GM18868 (cell line): ENCODE results near the gene RRAS2.
A peak's percentile ranks its signal among the peaks of the same experiment; 100 is the strongest.
"Not testable (repeated sequence)": the region's sequence is repeated elsewhere in the genome, so short reads cannot be mapped to it uniquely, and the experiment has no call there.

Experiments used
- ATAC-seq: cut with Tn5 transposase; IDR thresholded peaks from one replicate; pipeline ENCODE4 v1.9.1; 2021; ENCODE audit warnings: mild to moderate bottlenecking, moderate library complexity; ENCODE audit not compliant: unreplicated experiment

Gene RRAS2

DNA sequence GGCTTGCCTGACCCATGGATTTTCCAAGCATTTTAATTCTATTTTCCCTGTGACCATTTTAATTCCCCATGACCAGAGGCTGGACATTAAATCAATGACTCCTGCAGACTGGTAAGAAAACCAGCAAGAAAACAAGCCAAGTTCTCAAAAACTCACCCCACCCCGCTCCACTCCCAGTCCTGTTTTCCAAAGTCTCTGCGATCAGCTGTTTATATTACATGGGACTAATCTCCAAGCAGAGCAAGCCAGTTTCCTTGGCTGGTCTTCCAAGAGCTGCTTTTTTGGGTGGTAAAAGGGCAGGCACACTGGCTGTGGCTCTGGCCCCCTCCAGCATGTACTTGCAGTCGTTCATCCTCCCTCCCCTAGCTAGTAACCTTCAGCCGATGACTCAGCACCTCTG lies 97.9 kb downstream of the RRAS2 start:
- no peak for ATAC-seq

DNA sequence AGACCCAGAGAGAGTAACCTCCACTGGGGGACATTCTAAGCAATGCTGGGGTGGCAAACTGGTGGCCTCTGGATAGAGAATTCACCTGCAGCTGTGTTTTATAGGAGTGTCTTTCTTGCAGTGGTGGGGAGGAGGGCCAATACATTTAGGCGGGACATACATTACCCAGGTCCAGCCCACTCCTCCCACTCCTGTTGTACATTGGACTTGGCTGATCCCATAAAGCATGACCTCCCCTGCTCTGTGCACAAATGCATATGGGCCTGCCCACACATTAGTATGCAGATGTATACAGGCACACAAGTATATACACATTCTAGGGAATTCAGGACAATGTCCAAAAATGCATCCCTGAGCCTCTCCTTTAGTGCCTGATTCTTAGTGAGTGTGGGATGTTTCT lies 99.1 kb downstream of the RRAS2 start:
- no peak for ATAC-seq

DNA sequence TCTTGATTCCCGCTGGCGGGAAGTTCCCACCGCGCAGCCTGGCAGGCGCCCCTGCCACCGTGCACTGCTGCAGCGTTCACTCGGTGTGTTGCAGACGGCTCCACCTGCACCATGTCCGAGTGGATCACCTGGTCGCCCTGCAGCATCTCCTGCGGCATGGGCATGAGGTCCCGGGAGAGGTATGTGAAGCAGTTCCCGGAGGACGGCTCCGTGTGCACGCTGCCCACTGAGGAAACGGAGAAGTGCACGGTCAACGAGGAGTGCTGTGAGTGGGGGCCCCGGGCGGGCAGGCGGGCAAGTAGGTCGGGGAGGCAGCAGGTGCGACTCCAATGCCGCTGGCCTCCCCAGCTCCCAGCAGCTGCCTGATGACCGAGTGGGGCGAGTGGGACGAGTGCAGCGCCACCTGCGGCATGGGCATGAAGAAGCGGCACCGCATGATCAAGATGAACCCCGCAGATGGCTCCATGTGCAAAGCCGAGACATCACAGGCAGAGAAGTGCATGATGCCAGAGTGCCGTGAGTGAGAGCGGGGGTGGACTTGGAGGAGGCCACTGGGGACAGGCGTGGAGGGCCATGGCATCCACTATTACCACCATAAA lies 99.7 kb downstream of the RRAS2 start:
- ATAC-seq: no peak

DNA sequence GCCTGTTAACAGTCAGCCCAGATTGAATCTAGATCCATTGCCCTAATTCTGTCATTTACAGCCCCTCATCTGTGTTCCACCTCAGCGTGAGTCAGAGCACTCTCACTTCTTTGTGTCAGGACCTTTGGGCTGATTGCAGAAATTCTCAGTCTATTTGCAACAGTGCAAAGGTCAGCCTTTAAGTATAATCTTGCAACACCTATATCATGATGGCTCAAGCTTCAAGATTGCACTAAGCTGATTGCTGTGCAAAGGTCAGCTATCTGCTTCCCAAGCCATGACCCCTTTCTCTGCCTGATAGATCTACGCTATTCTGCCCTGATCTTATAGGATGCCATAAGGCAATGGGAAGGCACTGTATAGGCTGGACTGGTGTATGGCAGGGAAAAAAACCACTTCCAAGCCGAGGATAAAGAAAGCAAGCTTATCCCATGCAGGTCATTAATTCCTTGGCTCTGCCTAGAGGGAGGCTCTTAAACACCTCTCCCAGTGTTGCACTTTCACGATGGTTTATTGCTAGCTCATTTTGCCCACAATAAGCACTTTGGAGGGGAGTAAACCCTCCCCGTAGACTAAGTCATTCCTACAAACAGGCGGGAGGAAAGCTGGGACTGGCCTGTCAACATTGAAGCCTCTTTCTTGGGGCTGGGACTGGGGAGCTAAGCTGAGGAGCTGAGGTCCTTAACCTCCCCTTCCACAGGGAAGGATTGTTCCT lies 100.6 kb downstream of the RRAS2 start:
- no peak for ATAC-seq

DNA sequence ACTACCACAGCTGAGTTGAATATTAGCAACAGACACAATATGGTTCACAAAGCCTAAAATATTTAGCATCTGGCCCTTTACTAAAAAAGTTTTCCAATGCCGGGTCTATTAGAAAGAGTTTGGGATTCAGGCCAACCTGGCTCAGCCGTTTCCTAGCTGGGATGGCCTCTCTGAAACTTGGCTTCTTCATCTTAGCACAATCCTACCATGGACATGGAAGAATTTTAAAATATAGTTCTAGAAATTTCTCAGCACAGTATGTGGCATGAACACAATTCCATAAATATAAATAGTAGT lies 103.8 kb downstream of the RRAS2 start:
- ATAC-seq: no peak

DNA sequence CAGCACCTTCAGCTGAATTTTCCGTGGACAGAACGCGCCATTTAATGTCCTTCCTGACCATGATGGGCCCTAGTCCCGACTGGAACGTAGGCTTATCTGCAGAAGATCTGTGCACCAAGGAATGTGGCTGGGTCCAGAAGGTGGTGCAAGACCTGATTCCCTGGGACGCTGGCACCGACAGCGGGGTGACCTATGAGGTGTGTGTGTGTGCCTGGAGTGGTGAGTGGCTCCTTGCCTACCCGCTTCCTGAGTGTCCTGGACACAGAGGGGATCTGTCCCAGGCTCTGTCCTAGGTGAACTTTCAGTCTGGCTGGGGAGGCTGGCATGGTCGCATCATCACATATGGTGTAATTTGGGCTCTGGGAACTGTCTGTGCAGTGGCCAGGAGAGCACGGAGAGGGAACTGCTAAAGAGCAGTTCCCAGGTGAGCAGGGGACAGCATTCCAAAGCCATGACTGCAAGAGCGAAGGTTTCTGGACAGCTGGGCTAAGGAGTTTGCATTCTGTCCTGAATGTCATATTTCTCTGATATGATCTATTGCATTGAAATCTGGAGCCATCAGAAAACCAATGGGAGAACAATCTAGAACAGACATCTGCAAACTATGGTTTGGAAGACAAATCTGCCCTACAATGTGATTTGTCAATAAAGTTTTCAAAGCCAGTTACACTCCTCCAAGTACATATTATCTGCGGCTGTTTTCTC lies 104.3 kb downstream of the RRAS2 start:
- ATAC-seq: no peak

DNA sequence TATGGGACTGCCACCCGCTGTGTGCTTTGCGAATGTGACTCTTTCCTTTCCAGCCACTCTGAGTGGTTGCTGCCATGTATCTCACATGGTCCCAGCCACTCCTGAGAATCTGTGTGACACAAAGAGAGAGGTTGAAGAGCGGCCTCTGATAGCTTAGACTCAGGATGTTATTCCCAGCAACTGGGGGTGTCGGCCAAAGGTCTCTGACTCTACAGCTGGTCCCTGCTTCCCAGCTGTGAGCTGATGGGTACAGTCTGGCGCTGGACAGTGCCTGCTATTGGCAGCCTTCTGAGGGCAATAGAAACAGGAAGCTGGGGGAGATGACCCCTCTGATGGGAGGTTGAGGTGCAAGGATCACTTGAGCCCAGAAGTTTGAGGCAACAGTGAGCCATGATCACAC lies 105.1 kb downstream of the RRAS2 start:
- no peak for ATAC-seq

DNA sequence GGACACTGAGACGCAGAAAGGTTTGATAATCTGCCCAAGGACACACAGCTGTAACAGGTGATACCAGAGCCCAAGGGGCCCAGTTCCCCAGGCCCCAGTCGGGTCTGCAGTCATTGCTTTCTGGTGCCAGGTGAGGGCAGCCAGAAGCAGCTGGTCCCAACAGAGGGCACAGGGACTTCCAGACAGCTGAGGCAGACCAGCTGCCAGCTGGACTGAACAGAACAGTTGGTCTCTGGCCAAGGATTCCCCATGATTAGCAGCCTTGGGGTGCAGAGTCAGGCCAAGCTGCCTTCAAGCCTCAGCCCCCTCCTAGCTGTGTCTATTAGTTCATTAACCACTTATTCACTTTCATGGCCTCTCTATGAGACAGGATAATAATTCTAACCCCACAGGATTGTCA lies 105.6 kb downstream of the RRAS2 start:
- ATAC-seq: no peak

DNA sequence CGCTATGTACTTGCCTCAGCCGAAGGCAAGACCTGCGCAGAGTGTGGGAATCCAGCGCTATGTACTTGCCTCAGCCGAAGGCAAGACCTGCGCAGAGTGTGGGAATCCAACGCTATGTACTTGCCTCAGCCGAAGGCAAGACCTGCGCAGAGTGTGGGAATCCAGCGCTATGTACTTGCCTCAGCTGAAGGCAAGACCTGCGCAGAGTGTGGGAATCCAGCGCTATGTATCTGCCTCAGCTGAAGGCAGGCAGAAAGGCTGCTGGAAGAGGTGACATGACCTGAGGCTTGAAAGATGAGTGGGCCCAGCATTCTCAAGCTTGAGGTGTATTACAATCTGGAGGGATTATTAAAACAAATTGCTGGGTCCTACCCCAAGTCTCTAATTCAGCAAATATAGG lies 106.5 kb downstream of the RRAS2 start:
- ATAC-seq: not testable (repeated sequence)

DNA sequence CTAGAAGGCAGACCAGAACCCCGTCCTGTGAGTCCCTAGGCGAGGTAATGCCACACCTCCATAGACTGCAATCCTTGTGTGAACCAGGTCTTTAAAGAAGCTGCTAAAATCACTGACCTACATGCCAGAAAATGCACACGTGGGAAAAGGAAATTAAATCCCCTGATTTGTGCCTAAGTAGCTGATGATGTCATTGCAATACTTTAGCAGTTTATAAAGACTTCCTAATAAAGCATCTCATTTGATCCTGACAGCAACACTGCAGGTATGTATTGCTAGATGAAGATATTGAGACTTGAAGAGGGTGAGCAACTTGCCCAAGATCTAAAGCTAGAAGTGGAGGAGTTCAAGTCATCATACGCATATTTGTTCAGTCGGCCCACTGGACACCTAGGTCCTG lies 107.2 kb downstream of the RRAS2 start:
- ATAC-seq: no peak

DNA sequence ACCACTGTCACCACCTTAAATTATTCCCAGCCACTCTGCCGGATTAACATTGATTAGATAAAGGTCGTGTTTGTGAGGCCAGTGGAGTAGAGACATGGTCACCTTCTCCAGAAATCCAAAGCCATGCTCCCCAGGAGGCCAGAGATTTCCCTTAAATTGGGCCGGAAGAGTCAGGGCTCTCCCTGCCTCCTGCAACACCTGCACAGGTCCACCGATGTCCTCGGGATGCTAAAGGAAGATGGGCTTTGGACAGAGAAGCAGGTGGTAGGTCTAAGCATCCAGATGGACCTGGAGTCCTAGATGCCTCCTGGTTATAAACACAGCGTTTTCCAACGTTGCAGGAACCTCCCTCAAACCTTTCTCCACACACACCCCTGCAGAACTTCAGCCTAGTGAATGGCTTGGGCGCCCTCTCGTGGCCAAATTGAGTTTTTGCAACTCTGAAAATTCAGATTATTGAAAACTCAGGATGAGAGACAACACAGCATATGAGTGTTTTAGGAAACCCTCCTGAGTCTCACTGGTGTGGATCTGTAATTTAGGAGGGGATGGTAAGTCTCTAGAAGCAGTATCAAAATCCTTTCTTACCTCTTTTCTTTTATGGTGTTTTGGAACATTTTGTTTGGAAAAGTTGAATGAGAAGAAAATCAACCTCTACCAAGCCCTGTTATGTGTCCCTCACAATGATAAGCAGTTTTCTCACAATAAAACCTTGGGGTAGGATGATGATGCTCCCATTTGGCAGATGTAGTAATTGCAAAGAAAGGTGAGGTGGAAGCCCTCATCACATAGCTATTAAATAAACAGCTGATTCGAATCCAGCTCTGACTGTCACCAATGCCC lies 109.6 kb downstream of the RRAS2 start:
- ATAC-seq: no peak

DNA sequence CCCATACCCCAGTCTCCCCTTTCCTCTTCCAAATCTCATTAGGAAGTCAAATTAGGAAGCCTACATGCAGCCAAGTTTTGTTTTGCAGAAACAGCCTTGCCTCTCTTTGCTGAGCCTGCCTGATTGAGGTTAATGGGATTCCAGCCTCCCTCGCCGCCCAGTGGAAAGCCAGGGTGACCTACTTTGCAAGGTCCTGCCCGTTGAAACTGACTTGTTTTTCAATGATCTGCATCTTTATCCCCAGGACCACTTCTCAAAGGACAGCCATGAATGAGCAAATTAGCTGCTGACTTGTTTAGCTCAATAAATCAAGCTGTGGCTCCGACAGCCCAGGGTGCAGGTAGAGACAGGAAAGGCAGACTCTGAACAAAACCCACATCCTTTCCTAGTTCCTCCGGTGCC lies 110.4 kb downstream of the RRAS2 start:
- no peak for ATAC-seq

DNA sequence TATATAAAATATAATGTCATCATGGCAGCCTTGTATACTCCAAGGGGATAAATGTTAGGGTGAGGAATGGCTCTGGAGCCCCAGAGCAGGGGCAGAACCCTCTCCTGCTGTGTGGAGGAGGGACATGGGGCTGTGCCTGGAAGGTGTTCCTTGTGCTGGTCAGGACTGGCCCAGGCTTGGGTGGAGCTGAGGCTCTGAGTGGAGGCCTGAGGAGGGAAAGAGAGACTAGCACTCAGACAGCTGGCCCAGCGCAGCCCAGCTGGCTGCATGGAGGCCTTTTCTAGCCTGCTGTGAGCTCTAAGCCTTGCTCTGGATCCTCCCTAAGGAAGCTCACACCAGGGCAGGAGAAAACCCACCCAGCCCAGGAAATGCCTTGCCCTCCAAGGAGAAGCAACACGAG lies 113.5 kb downstream of the RRAS2 start:
- ATAC-seq: no peak

DNA sequence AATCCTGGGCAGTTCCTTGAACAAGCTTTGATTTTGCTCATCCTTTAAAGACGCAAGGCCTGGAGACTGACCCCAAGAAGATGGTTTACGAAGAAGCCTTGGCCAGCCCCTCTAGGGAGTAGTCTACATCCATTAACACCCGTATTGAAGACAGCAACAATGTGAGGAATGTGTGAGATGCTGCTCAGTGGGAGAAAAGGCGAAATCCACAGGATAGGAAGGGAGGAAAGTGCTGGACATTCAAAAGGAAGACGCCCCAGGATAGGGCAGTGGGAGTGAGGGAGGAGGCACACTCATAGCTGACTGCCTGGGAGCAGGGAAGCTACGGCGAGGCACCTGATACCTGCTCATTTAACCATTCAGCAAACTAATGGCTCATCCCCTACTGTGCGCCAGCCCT lies 114.1 kb downstream of the RRAS2 start:
- no peak for ATAC-seq

DNA sequence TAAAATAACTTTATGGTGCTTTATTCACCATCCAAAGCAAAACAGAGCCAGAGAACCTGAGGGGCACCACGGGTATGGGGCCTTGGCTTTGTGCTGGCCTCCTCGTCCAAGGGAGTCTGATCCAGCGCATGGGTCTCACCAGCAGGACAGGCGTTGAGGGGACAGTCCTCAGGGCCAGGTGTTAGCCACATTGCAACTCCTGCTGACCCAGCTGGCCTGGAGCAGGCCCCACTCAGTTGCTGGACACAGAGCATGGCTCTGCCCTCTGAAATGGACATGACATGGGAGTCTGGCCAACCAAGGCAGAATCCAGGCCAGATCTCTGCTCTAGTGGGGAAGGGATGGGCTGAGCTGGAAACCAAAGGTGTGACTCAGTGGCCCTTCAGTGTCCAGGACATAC lies 116.2 kb downstream of the RRAS2 start:
- no peak for ATAC-seq

DNA sequence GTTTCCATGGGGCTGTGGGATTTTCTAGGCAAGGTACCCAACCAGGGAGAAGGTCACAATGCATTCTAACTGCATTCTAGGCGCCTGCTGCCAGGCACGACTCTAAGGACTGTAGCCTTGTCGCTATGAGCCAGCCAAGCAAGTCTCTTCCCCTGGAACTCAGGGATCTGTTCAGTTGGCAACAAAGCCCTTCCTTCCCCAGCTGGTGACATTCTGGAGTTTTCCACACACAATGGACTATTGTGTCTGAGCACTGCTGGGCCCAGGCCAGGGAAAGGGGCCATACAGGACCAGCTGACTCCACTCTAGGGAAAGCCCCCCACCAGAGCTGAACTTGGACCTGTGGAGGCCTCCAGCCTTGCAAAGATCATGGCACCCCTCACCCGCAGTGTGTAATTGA lies 116.8 kb downstream of the RRAS2 start:
- ATAC-seq: no peak

DNA sequence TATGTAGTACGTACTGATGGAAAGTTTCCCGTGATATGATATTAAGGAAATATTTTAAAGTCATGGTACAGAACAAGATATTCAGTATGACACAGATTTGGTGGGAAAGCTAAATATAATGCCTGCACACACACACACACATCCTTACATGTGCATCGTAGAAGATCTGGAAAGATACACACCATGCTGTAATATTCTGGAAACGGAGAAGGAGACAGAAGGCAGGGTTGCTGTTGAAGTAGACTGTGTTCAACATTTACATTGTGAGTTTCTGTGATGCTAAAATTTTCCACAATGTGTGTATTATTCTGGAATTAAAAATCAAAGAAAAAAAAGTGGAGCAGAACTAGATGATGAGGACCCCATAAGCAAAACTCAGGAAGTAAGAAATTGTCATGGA lies 118.0 kb downstream of the RRAS2 start:
- no peak for ATAC-seq

DNA sequence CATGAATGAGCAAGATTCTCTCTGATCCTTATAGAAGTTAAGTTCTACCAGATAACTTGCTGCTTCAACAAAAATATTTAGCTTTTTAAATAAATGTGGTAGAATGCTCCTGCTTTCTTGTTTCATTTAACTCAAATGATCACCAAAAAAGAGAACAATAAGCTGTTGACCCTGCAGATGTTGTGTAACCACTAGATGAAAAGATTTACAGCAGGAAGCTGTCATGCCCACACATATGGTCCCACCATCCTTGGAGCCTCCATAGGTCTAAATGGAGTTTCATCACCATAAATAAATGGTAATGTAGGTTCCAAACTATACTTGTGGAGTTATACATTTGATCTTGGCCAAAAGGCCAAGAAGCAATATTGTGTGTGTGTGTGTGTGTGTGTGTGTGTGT lies 118.8 kb downstream of the RRAS2 start:
- no peak for ATAC-seq

DNA sequence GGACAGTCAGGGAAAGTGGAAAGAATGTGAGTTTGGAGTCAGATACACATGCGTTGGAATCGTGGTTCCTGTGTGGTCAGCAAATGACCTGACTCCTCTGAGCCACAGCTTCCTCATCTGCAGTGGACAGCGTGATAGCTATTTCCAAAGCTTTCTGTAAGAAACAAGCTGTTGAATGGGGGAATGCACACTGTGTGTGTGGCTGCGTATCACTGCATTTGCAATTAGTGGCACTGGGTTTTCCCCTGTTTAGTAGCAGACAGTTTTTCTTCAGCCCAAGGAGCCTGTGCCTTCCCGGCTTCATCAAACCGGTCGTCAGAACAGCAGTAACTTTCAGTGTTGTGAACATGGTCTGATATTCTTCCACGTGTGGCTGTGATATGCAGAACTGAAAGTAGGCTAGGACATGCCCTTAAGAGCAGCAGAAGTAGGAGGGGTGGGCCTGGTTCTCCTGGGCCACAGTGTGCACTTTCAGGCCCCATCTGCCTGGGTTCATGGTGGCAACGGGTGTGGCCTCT lies 121.5 kb downstream of the RRAS2 start:
- peak; percentile 98 for ATAC-seq

DNA sequence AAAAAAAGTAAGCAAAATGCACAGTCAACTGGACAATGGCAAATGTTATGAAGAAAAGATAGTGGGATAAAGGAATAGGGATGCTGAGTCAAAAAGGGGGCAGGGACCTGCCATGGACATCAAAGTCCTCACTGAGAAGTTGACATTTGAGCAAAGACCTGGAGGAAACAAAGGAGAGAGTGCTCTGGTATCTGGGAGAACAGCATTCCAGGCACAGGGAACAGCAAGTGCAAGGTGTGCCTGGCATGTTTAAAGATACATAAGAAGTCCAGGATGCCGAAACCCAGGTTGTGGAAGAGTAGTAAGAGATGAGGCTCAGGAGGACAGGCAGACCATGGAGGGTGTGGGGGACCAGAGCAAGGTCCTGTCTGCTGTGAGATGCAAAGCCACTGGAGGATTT lies 123.3 kb downstream of the RRAS2 start:
- no peak for ATAC-seq

DNA sequence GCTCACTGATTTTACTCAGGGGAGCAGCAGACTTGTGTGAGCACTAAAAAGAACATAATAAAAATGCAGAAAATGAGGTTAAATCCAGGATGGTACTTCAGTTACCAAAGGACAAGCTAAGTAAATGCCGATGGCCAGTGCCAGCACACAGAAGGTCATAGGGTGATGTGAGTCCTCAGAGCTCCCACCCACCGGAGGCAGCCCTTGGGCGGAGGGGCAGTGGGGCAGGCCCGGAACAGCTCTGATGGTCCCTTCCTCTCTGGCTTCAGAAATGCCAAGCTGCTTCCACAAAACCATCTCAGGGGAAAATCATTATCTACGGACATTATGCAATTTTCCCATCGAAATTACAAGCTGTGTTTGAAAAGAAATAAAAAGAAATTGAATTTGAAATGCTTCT lies 124.5 kb downstream of the RRAS2 start:
- ATAC-seq: no peak

DNA sequence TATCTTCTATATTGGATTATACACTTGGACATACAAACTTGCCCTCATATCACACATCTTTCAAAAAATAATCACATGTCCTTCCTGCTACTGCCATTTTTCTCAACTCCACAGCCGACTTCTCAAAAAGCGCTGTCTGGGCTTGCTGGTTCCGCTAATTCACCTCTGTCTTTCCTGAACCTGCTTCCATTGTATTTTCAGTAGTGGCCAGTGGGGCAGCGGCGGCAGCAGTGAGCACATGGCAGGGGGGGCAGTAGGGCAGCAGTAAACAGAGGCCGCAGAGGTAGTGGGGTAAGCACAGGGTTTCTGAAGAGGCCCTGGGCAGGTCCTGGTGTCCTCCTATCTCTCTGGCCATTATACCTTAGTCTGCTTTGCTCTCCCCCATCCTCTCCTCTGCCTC lies 126.3 kb downstream of the RRAS2 start:
- no peak for ATAC-seq
